A673 (cell line): ENCODE results near the gene STXBP2.

Experiments used
- CTCF ChIP-seq: fragments of 300-800, 200-600 bp; sonication (generic); conservative IDR thresholded peaks from 2 replicates; pipeline ENCODE4 v1.5.1; 2017; ENCODE audit warnings: low read depth, mild to moderate bottlenecking, antibody characterized with exemption, low read length, moderate library complexity, mixed read lengths
- EZH2 ChIP-seq: fragments of 200-600 bp; sonication (generic); IDR thresholded peaks from 2 replicates; pipeline ENCODE4 v1.6.1; 2017; ENCODE audit warnings: borderline replicate concordance, low read depth, mild to moderate bottlenecking, mixed read lengths, antibody characterized with exemption, low read length; ENCODE audit not compliant: poor library complexity, severe bottlenecking

- TF ChIP-seq CTCF, result no peak
- TF ChIP-seq EZH2, result no peak
Measured at GRCh38 chr19:7595466-7596133, 41.3 kb upstream of the STXBP2 start, which contains the start of gene CAMSAP3.
